NCI-H2196 (cell line): ENCODE measurements around the gene LHX8.
"Not testable (repeated sequence)": the region's sequence is repeated elsewhere in the genome, so short reads cannot be mapped to it uniquely, and the experiment has no call there.

Experiments used
- DNase-seq: peaks from one replicate; lab custom pipeline; 2025; ENCODE audit not compliant: unreplicated experiment; lab: John Stamatoyannopoulos, UW

Gene LHX8

DNA sequence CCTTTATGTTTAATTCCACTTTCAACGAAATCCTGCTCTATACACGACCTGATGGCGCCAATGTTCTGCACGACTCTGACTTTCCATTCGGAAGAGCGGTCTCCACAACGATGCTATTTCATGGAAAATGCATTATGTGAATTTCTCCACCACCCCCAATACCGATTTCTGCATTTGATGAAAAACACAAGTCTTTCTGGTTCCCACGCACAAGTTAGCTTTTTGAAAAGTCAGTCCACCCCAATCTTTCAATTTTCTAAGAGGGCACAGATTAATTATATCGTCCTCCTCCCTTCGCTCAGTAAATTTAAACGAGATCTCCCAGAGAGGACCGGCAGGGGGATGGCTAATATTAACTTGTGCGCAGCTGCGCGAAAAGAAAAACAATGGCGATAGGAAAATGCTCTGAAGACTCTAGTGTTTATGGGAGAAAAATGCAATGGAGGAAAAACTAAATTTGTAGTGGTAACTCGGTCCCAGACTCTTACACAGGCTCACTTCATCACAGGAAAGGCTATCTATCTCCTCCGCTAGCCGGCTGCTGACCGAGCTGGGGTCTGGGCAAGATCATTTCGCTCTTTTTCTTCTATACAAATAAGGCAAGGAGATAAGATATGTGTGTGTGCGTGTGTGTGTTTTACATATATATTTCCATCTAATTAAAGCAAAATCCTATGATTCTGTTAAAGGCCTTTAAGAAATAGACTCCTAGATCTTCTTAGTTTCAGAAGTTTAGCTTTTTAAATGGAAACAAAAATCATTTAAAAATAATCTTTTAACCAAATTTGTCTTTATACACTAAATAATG lies 1.2 kb upstream of the LHX8 start:
- DNase-seq: no peak

- no peak for DNase-seq
These were observed 722 bp downstream of the LHX8 start for GRCh38 chr1:75134647-75135572.

- DNase-seq: no peak
These were observed 1.5 kb downstream of the LHX8 start for GRCh38 chr1:75135573-75136194.

DNA sequence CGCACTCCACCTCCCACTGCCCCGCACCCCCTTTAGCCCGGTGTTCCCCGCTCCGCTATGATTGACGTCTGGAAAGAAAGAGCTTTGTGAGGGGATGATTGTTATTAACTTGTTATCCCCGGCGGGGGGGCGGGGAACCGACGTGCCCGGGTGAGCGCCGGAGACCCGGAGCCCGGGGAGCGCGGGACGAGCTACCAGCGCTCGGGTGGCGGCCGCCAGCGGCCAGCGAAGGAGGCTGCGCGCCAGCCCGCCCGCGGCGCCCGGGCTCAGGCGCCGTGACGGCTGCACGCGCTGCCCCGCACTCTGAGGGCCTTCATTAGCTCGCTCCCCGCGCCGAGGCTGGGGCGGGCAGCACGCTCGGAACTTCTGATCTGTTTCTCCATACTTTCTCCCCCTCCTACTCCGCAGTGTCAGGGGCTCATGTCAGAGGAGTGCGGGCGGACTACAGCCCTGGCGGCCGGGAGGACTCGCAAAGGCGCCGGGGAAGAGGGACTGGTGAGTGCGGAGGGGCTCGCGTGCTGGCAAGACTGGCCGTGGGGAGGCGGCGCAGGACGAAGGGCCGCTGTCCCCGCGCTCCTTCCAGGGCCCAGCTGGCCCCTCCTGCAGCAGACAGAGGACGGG lies 2.1 kb downstream of the LHX8 start:
- DNase-seq: no peak

DNA sequence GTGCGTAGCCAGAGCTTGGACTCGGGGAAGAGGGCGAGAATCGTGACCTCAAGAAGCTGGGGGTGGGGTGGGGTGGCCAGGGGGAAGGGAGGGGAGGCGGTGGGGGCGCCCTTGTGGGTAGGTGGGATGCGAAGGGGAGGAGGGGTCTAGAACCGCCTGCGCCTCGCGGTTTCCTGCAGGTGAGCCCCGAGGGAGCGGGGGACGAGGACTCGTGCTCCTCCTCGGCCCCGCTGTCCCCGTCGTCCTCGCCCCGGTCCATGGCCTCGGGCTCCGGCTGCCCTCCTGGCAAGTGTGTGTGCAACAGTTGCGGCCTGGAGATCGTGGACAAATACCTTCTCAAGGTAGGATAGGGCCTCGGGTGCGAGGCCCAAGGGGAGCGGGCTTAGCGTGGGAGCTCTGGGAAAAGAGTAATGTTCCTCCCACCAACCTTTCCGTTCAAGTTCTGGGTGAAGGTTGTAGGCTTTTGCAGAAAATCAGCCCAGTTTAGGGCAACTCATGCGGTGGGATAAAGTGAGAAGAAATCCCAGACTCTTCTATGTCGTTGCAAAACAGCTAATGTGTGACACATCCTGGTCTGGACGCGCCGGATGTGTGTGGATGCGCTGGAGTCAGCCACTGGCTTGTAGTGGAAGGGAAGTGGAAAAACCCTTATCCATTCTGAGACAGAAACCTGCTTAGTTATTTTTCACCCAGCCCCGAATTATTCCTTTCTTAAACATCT lies 2.9 kb downstream of the LHX8 start:
- DNase-seq: no peak

DNA sequence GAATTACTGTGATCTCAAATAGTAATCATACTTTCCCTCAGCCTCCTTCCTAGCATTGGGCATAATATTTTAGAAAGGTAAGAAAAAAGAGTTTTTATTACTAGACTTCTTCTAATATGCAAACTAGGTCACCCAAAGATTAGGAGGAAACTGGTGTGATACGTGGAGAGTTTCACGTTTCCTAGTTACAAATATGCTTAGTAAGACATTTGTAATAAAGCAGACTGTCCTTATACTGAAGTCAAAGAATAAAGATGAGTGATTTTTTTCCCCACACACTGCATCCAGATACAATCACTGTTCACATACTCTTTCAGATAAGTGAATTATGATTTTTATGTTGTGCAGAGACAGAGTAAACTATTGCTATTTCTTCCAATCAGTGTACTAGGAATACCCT lies 17.9 kb downstream of the LHX8 start:
- DNase-seq: no peak

- DNase-seq: no peak
These were observed 25.0 kb downstream of the LHX8 start for GRCh38 chr1:75159154-75159553.

GRCh38 chr1:75165264-75165663 lies 31.1 kb downstream of the LHX8 start:
- no peak for DNase-seq

- no peak for DNase-seq
These were observed 32.6 kb downstream of the LHX8 start for GRCh38 chr1:75166821-75167220.

DNA sequence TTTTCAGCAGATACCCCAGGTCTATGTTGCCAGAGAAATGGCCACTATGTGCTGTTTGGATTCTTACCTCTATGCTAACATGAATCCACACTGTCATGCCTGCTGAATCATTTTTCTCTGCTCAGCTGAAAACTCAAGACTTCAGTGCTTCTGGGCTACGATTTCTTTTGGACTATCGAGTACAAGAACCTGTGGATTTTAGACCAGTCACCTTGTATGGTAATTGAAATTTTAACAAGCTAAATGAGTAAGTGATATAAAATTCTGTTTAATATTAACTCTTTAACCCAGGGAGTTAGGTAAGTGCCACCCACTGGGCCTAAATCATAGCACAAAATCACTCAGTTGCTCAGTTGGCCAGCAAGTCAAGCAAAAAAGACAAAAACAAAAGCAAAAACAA lies 35.8 kb downstream of the LHX8 start:
- no peak for DNase-seq

GRCh38 chr1:75170981-75171380 lies 36.8 kb downstream of the LHX8 start:
- DNase-seq: no peak

DNA sequence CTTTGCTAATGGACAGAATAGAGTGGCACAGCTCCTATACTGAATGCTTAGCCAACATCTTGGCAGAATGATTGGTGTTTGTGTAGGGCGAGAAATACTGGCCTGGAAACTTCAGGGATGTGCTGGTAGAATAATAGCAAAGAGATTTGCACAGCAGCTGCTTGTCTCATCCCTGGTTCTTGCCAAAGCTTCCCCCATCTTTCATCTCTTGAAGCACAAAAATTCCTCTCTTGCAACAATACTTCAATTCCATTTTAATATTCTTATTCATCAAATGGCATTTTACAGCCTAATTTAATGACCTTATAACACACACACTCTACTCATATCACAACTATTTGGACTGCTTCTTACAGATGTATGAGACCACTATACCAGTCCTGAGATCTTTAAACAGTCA lies 37.7 kb downstream of the LHX8 start:
- no peak for DNase-seq

GRCh38 chr1:75172556-75172955 lies 38.4 kb downstream of the LHX8 start:
- DNase-seq: no peak

DNA sequence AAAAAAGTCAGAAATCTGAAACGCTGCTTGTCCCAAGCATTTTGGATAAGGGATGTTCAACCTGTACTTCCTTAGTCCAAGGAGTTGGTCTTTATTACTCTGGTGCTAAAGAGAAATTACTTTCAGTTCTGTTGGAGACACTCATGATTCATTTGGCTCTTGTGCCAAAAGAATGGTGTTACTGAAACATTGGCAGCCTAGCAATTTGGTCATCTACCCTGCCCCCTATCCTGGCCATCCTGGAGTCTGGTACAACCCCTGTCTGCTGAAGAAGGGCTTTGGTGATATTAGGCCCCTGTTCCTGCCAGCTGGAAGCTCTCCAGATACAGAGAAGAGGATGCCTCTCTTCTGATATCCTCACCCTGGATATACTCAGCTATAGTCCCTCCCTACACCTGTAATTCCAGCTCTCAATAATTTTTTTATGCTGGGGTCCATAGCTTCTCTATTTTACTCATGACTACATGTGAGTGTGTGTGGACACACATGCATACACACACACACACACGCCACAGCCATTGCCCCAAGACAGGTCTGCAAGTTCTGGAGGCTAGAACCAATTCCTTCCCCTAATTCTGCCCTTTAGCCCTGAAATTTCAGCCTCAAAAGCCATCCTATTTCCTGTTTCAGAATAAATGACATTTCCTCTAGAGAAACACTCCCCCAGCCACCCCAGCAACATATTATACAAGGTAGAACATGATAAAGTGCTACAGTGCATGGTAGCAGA lies 40.0 kb downstream of the LHX8 start:
- DNase-seq: no peak

DNA sequence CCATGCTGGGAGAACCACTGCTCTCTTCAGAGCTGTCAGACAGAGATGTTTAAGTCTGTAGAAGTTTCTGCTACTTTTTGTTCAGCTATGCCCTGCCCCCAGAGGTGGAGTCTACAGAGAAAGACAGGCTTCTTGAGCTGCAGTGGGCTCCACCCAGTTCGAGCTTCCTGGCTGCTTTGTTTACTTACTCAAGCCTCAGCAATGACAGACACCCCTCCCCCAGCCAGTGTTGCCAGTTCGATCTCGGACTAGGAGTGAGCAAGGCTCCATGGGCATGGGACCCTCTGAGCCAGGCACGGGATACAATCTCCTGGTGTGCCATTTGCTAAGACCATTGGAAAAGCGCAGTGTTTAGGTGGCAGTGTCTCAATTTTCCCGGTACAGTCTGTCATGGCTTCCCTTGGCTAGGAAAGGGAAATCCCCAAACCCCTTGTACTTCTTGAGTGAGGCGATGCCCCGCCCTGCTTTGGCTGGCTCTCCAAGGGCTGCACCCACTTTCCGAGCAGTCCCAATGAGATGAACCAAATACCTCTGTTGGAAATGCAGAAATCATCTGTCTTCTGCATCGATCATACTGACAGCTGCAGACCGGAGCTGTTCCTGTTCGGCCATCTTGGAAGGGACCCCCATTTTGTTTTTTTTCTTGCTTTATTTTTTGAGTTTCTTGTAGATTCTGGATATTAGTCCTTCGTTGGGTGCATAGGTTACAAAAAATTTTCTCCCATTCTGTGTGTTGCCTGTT lies 47.2 kb downstream of the LHX8 start:
- not testable (repeated sequence) for DNase-seq

GRCh38 chr1:75188892-75189291 lies 54.7 kb downstream of the LHX8 start:
- no peak for DNase-seq

GRCh38 chr1:75198163-75198562 lies 64.0 kb downstream of the LHX8 start:
- no peak for DNase-seq

DNA sequence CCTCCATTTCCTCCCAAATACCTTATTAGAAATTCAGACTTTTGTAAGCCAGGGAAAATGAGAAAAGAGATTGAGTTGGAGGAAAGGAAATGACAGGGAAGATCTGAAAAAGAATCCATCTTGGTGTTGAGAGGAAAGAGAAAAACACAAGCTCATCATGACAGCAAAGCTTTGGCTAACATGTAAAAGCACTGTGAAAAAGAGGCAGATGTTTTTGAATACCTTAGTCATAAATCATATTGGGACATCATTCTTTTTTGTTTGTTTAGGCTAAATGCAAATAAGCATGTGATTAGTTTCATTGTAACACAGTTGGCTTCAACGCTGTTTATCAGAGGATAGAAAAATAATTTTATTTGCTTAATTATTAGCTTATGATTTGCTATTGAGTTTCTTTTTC lies 64.6 kb downstream of the LHX8 start:
- no peak for DNase-seq

DNA sequence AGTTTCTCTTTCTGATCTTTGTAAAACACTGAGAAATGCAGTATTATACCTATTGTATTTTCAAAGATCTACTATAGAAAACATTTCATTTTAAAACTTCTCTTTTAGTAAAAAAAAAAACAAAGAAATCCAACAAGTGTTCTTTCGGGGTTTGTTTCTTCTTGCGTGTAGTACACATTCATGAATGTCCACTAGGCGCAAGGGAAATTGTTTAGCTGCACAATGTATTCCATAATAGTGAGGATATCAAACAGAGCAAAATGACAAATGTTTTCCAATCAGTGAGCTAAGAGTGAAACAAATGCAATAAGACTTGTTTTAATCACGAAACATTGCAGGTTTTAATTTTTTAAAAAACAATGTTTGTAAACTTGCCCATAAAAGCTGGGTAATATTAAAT lies 68.6 kb downstream of the LHX8 start:
- DNase-seq: no peak
